Measurements from ENCODE around the gene JAKMIP2.
"Not testable (repeated sequence)": the region's sequence is repeated elsewhere in the genome, so short reads cannot be mapped to it uniquely, and the experiment has no call there.

The JAKMIP2 gene

GRCh38 chr5:147590096-147590495, 192.4 kb downstream of the JAKMIP2 start:
- Histone ChIP-seq H3K27ac (replicated peaks) (no peak overlapping the region), H3K27me3 (ENCODE audit: insufficient read depth, poor library complexity, severe bottlenecking) (peaks cover 5% of the 10 kb centered on the region), H3K4me3 (replicated peaks; ENCODE audit: insufficient read depth, low read length) (no peak overlapping the region)
- TF ChIP-seq, protein P1, sequence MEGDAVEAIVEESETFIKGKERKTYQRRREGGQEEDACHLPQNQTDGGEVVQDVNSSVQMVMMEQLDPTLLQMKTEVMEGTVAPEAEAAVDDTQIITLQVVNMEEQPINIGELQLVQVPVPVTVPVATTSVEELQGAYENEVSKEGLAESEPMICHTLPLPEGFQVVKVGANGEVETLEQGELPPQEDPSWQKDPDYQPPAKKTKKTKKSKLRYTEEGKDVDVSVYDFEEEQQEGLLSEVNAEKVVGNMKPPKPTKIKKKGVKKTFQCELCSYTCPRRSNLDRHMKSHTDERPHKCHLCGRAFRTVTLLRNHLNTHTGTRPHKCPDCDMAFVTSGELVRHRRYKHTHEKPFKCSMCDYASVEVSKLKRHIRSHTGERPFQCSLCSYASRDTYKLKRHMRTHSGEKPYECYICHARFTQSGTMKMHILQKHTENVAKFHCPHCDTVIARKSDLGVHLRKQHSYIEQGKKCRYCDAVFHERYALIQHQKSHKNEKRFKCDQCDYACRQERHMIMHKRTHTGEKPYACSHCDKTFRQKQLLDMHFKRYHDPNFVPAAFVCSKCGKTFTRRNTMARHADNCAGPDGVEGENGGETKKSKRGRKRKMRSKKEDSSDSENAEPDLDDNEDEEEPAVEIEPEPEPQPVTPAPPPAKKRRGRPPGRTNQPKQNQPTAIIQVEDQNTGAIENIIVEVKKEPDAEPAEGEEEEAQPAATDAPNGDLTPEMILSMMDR (IDR thresholded peaks at IDR 0.05; ENCODE audit: insufficient read depth, low read length) = no peak
- TF ChIP-seq POLR2AphosphoS5 (IDR thresholded peaks at IDR 0.05; ENCODE audit: low read depth) (no peak), REST (IDR thresholded peaks at IDR 0.05; ENCODE audit: insufficient replicate concordance, low read depth) (no peak), GABPA (IDR thresholded peaks at IDR 0.05; ENCODE audit: low read depth) (no peak), SPI1 (IDR thresholded peaks at IDR 0.05; ENCODE audit: borderline replicate concordance, low read depth) (no peak)
- DNase-seq (ENCODE audit: low read depth in 1 of 2, low spot score in 1 of 2) = no peak

DNA sequence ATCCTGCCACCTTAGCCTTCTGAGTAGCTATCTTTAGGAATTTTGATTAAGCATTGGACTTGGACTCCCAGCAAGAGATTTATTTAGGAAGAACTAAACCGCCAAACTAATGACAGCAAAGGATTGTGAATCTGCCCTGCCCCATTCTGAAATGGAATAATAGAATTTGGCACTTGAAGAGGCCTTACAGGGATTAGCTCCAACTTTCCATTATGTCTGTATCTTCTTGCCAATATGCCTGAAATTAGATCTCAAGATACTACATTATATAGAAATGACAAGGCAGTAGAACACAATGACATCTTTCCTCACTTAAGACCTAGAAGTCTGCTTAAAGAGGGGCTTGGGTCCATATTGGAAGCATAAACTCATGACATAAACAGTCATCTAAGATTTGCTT, 195.7 kb downstream of the JAKMIP2 start:
- H3K27ac ChIP-seq (replicated peaks) = no peak overlapping the region
- TF ChIP-seq SPI1 (IDR thresholded peaks at IDR 0.05; ENCODE audit: borderline replicate concordance, low read depth) = no peak
- TF ChIP-seq, protein P1 (IDR thresholded peaks at IDR 0.05; ENCODE audit: insufficient read depth, low read length) = no peak
- no peak for TF ChIP-seq GABPA (IDR thresholded peaks at IDR 0.05; ENCODE audit: low read depth)
- no peak for TF ChIP-seq REST (IDR thresholded peaks at IDR 0.05; ENCODE audit: insufficient replicate concordance, low read depth)
- TF ChIP-seq POLR2AphosphoS5 (IDR thresholded peaks at IDR 0.05; ENCODE audit: low read depth) = no peak
- DNase-seq (ENCODE audit: low read depth in 1 of 2, low spot score in 1 of 2) = no peak
- no peak overlapping the region for H3K4me3 ChIP-seq (replicated peaks; ENCODE audit: insufficient read depth, low read length)
- H3K27me3 ChIP-seq (ENCODE audit: insufficient read depth, poor library complexity, severe bottlenecking) = peaks cover 5% of the 10 kb centered on the region

- no peak overlapping the region for H3K27ac ChIP-seq (replicated peaks)
- no peak for DNase-seq (ENCODE audit: low read depth in 1 of 2, low spot score in 1 of 2)
- no peak for TF ChIP-seq POLR2AphosphoS5 (IDR thresholded peaks at IDR 0.05; ENCODE audit: low read depth)
- peaks cover 5% of the 10 kb centered on the region for H3K27me3 ChIP-seq (ENCODE audit: insufficient read depth, poor library complexity, severe bottlenecking)
- H3K4me3 ChIP-seq (replicated peaks; ENCODE audit: insufficient read depth, low read length) = no peak overlapping the region
Measured at GRCh38 chr5:147586221-147586620, 196.3 kb downstream of the JAKMIP2 start.

GRCh38 chr5:147582272-147582671, 200.3 kb downstream of the JAKMIP2 start:
- DNase-seq (ENCODE audit: low read depth in 1 of 2, low spot score in 1 of 2); H3K4me3 ChIP-seq (replicated peaks; ENCODE audit: insufficient read depth, low read length); H3K27ac ChIP-seq (replicated peaks); H3K27me3 ChIP-seq (ENCODE audit: insufficient read depth, poor library complexity, severe bottlenecking): not testable (repeated sequence)

DNA sequence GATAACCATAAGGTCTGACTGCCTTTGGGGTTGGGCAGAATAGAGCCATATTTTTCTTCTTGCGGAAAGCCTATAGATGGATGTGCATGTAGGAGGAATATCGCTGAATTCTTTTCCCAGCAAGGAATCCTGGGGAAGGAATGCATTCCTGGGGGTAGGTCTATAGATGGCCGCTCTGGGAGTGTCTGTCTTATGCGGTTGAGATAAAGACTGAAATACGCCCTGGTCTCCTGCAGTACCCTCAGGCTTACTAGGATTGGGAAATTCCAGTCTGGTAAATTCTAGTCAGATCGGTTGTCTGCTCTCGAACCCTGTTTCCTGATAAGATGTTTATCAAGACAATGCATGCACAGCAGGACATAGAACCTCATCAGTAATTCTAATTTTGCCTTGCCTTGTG, 202.1 kb downstream of the JAKMIP2 start:
- not testable (repeated sequence) for DNase-seq (ENCODE audit: low read depth in 1 of 2, low spot score in 1 of 2)

More for the DNA sequence above, 202.1 kb downstream of the JAKMIP2 start:
- H3K4me3 ChIP-seq (replicated peaks; ENCODE audit: insufficient read depth, low read length); H3K27ac ChIP-seq (replicated peaks); H3K27me3 ChIP-seq (ENCODE audit: insufficient read depth, poor library complexity, severe bottlenecking): not testable (repeated sequence)

All from HL-60 (cell line).